ENCODE measurements around the gene WNT11.

Gene WNT11

GRCh38 chr11:76169473-76169896 is 36.8 kb downstream of the WNT11 start:
- Histone ChIP-seq H3K27ac (ENCODE audit: low read depth, low read length) (no peak overlapping the region), H3K27me3 (ENCODE audit: control insufficient read depth, insufficient read depth, low read length) (peaks cover 25% of the 10 kb centered on the region), H3K4me1 (ENCODE audit: control insufficient read depth, insufficient read depth, low read length) (no peaks in the 10 kb centered on the region), H3K9me3 (ENCODE audit: control insufficient read depth, insufficient read depth, low read length) (no peaks in the 10 kb centered on the region), H3K4me3 (ENCODE audit: low read depth, low read length) (no peak overlapping the region), H3K36me3 (ENCODE audit: control insufficient read depth, insufficient read depth, low read length) (no peaks in the 10 kb centered on the region), H3K9ac (ENCODE audit: low read depth, low read length) (no peak overlapping the region)

- Histone ChIP-seq H3K9me3 (ENCODE audit: control insufficient read depth, insufficient read depth, low read length) (no peaks in the 10 kb centered on the region), H3K36me3 (ENCODE audit: control insufficient read depth, insufficient read depth, low read length) (no peaks in the 10 kb centered on the region), H3K27ac (ENCODE audit: low read depth, low read length) (no peak overlapping the region), H3K27me3 (ENCODE audit: control insufficient read depth, insufficient read depth, low read length) (peaks cover 25% of the 10 kb centered on the region), H3K9ac (ENCODE audit: low read depth, low read length) (no peak overlapping the region), H3K4me3 (ENCODE audit: low read depth, low read length) (no peak overlapping the region), H3K4me1 (ENCODE audit: control insufficient read depth, insufficient read depth, low read length) (no peaks in the 10 kb centered on the region)
Observed at GRCh38 chr11:76167590-76167989, 38.7 kb downstream of the WNT11 start.

DNA sequence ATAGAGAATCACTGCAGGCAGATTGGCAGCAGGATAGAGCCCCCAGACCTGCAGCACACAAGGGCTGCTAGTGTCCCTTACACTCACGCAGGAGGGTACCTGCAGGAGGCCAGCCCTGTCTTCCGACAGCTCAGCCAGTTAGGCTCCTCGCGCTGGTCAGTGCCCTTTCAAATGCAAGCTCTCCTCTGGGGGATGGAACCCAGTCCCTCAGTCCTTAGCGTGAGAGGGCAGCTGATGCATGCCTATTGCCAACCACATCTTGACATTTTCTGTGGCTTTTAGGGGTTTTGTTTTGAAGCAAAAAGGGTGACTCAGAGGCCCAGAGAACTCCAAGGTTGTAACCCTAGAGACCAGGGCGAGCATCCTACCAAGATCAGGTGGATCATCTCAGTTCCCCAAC is 40.0 kb downstream of the WNT11 start:
- Histone ChIP-seq H3K27me3 (ENCODE audit: control insufficient read depth, insufficient read depth, low read length) (peaks cover 25% of the 10 kb centered on the region), H3K9ac (ENCODE audit: low read depth, low read length) (no peak overlapping the region), H3K4me1 (ENCODE audit: control insufficient read depth, insufficient read depth, low read length) (no peaks in the 10 kb centered on the region), H3K9me3 (ENCODE audit: control insufficient read depth, insufficient read depth, low read length) (no peaks in the 10 kb centered on the region), H3K4me3 (ENCODE audit: low read depth, low read length) (no peak overlapping the region), H3K36me3 (ENCODE audit: control insufficient read depth, insufficient read depth, low read length) (no peaks in the 10 kb centered on the region), H3K27ac (ENCODE audit: low read depth, low read length) (no peak overlapping the region)

DNA sequence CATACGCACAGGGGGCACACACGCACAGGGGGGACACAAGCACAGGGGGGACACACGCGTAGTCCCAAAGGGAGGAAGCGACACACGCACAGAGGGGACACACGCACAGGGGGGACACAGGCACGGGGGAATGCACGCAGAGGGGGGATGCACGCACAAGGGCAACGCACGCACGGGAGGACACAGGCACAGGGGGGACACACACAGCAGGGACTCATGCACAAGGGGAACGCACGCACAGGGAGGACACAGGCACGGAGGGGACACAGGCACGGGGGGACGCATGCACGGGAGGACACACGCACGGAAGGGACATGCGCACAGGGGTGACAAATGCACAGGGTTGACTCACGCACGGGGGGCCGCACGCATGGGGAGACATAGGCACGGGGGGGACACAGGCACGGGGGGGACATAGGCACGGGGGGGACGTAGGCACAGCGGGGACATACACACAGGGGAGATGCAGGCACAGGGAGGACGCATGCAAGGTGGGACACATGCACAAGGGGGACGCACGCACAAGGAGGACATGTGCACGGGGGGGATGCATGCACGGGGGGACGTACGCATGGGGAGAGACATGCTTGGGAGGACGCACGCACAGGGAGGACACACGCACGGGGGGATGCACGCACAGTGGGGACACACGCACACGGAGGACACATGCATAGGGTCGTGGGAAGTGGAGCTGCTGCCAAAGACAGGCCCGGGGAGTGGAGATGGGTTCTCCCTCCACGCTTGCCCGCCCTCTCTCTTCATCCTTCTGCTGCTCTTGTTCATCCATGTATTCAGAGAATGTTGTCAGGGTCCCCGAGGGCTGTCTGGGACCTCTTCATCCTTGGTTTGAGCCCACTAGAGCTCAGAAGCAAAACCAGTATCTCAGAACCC is 41.2 kb downstream of the WNT11 start:
- H3K27me3 ChIP-seq (ENCODE audit: control insufficient read depth, insufficient read depth, low read length): peaks cover 25% of the 10 kb centered on the region
- no peaks in the 10 kb centered on the region for H3K9me3 ChIP-seq (ENCODE audit: control insufficient read depth, insufficient read depth, low read length)
- H3K27ac ChIP-seq (ENCODE audit: low read depth, low read length): no peak overlapping the region
- H3K4me1 ChIP-seq (ENCODE audit: control insufficient read depth, insufficient read depth, low read length): no peaks in the 10 kb centered on the region
- no peak overlapping the region for H3K4me3 ChIP-seq (ENCODE audit: low read depth, low read length)
- H3K36me3 ChIP-seq (ENCODE audit: control insufficient read depth, insufficient read depth, low read length): no peaks in the 10 kb centered on the region
- H3K9ac ChIP-seq (ENCODE audit: low read depth, low read length): no peak overlapping the region

DNA sequence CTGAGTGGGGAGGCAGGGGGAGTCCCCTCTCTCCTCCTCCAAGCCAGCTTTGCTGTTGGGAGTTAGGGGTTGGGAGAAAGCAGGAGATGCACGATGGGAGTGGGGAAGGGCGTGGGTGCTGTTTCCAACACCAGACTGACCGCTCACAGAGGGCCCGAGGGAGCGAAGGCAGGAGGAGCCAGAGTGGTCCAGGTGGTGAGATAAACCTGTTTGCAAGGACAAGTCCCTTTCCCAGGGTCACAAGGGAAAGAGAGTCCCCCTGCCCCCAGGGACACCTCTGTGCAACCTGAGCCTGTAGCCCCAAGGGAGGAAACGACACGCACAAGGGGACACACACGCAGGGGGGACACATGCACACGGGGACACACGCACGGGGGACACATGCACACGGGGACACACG is 42.2 kb downstream of the WNT11 start:
- Histone ChIP-seq H3K9ac (ENCODE audit: low read depth, low read length) (no peak overlapping the region), H3K4me3 (ENCODE audit: low read depth, low read length) (no peak overlapping the region), H3K4me1 (ENCODE audit: control insufficient read depth, insufficient read depth, low read length) (no peaks in the 10 kb centered on the region), H3K9me3 (ENCODE audit: control insufficient read depth, insufficient read depth, low read length) (no peaks in the 10 kb centered on the region), H3K36me3 (ENCODE audit: control insufficient read depth, insufficient read depth, low read length) (no peaks in the 10 kb centered on the region), H3K27me3 (ENCODE audit: control insufficient read depth, insufficient read depth, low read length) (peaks cover 25% of the 10 kb centered on the region), H3K27ac (ENCODE audit: low read depth, low read length) (no peak overlapping the region)

GRCh38 chr11:76163289-76163880 is 42.9 kb downstream of the WNT11 start:
- H3K9ac ChIP-seq (ENCODE audit: low read depth, low read length): no peak overlapping the region
- H3K4me1 ChIP-seq (ENCODE audit: control insufficient read depth, insufficient read depth, low read length): no peaks in the 10 kb centered on the region
- H3K27me3 ChIP-seq (ENCODE audit: control insufficient read depth, insufficient read depth, low read length): peaks cover 22% of the 10 kb centered on the region
- no peak overlapping the region for H3K27ac ChIP-seq (ENCODE audit: low read depth, low read length)
- no peaks in the 10 kb centered on the region for H3K9me3 ChIP-seq (ENCODE audit: control insufficient read depth, insufficient read depth, low read length)
- H3K4me3 ChIP-seq (ENCODE audit: low read depth, low read length): no peak overlapping the region
- H3K36me3 ChIP-seq (ENCODE audit: control insufficient read depth, insufficient read depth, low read length): no peaks in the 10 kb centered on the region

- Histone ChIP-seq H3K4me3 (ENCODE audit: low read depth, low read length) (no peak overlapping the region), H3K4me1 (ENCODE audit: control insufficient read depth, insufficient read depth, low read length) (no peaks in the 10 kb centered on the region), H3K9ac (ENCODE audit: low read depth, low read length) (no peak overlapping the region), H3K27me3 (ENCODE audit: control insufficient read depth, insufficient read depth, low read length) (peaks cover 21% of the 10 kb centered on the region), H3K36me3 (ENCODE audit: control insufficient read depth, insufficient read depth, low read length) (no peaks in the 10 kb centered on the region), H3K9me3 (ENCODE audit: control insufficient read depth, insufficient read depth, low read length) (no peaks in the 10 kb centered on the region), H3K27ac (ENCODE audit: low read depth, low read length) (no peak overlapping the region)
Observed at GRCh38 chr11:76162336-76163288, 43.7 kb downstream of the WNT11 start.

GRCh38 chr11:76161261-76161961 is 44.9 kb downstream of the WNT11 start:
- H3K27ac ChIP-seq (ENCODE audit: low read depth, low read length): no peak overlapping the region
- H3K4me3 ChIP-seq (ENCODE audit: low read depth, low read length): no peak overlapping the region
- H3K9me3 ChIP-seq (ENCODE audit: control insufficient read depth, insufficient read depth, low read length): no peaks in the 10 kb centered on the region
- no peak overlapping the region for H3K9ac ChIP-seq (ENCODE audit: low read depth, low read length)
- H3K4me1 ChIP-seq (ENCODE audit: control insufficient read depth, insufficient read depth, low read length): no peaks in the 10 kb centered on the region
- no peaks in the 10 kb centered on the region for H3K36me3 ChIP-seq (ENCODE audit: control insufficient read depth, insufficient read depth, low read length)
- peaks cover 10% of the 10 kb centered on the region for H3K27me3 ChIP-seq (ENCODE audit: control insufficient read depth, insufficient read depth, low read length)

GRCh38 chr11:76160856-76161255 is 45.4 kb downstream of the WNT11 start:
- H3K36me3 ChIP-seq (ENCODE audit: control insufficient read depth, insufficient read depth, low read length): no peaks in the 10 kb centered on the region
- H3K4me1 ChIP-seq (ENCODE audit: control insufficient read depth, insufficient read depth, low read length): no peaks in the 10 kb centered on the region
- H3K27me3 ChIP-seq (ENCODE audit: control insufficient read depth, insufficient read depth, low read length): peaks cover 5% of the 10 kb centered on the region
- H3K9ac ChIP-seq (ENCODE audit: low read depth, low read length): no peak overlapping the region
- H3K27ac ChIP-seq (ENCODE audit: low read depth, low read length): no peak overlapping the region
- no peak overlapping the region for H3K4me3 ChIP-seq (ENCODE audit: low read depth, low read length)
- H3K9me3 ChIP-seq (ENCODE audit: control insufficient read depth, insufficient read depth, low read length): no peaks in the 10 kb centered on the region

- H3K36me3 ChIP-seq (ENCODE audit: control insufficient read depth, insufficient read depth, low read length): no peaks in the 10 kb centered on the region
- no peaks in the 10 kb centered on the region; the same call in 1 of the 2 replicates for H3K27me3 ChIP-seq (ENCODE audit: control insufficient read depth, insufficient read depth, low read length)
- no peak overlapping the region for H3K4me3 ChIP-seq (ENCODE audit: low read depth, low read length)
- no peak overlapping the region for H3K27ac ChIP-seq (ENCODE audit: low read depth, low read length)
- H3K9ac ChIP-seq (ENCODE audit: low read depth, low read length): no peak overlapping the region
- no peaks in the 10 kb centered on the region for H3K9me3 ChIP-seq (ENCODE audit: control insufficient read depth, insufficient read depth, low read length)
- no peaks in the 10 kb centered on the region for H3K4me1 ChIP-seq (ENCODE audit: control insufficient read depth, insufficient read depth, low read length)
Observed at GRCh38 chr11:76159983-76160661, 46.2 kb downstream of the WNT11 start.
